Neural cell (in vitro differentiated cells): ENCODE results near the gene FZD10. TPM values are rescaled to one million over a fixed set of nuclear protein-coding genes. Genes with fewer than 3 reads are reported as not detected.

Experiments used
- H2AFZ ChIP-seq: fragments of 200-600, 300-800 bp; sonication (generic), shearing (Covaris generic); 2 replicates; pipeline ENCODE4 v1.6.0; 2014; ENCODE audit warnings: low read depth, mild to moderate bottlenecking, antibody characterized with exemption, low read length, moderate library complexity
- H3F3A ChIP-seq: fragments of 200-600 bp; shearing (Covaris generic); 2 replicates; pipeline ENCODE4 v1.6.1; 2016; ENCODE audit warnings: mild to moderate bottlenecking, moderate library complexity, mixed read lengths, antibody characterized with exemption, low read length; ENCODE audit not compliant: insufficient read depth, poor library complexity, severe bottlenecking
- H3K27ac ChIP-seq: fragments of 200-600, 300-800 bp; sonication (generic), shearing (Covaris generic); 2 replicates; pipeline ENCODE4 v1.5.1; 2014; ENCODE audit warnings: mild to moderate bottlenecking, low read length, moderate library complexity
- H3K27me3 ChIP-seq: fragments of 300-800, 200-600 bp; sonication (generic), shearing (Covaris generic); 2 replicates; pipeline ENCODE4 v1.6.0; 2014; ENCODE audit warnings: mild to moderate bottlenecking, low read depth, low read length, moderate library complexity; ENCODE audit not compliant: insufficient read depth
- H3K36me3 ChIP-seq: fragments of 300-800, 200-600 bp; sonication (generic), shearing (Covaris generic); 2 replicates; pipeline ENCODE4 v1.5.1; 2014; ENCODE audit warnings: mild to moderate bottlenecking, antibody characterized with exemption, low read length, moderate library complexity; ENCODE audit not compliant: insufficient read depth
- H3K4me2 ChIP-seq: fragments of 300-800, 200-600 bp; sonication (generic), shearing (Covaris generic); 2 replicates; pipeline ENCODE4 v1.6.0; 2014; ENCODE audit warnings: mild to moderate bottlenecking, low read length
- H3K4me3 ChIP-seq: fragments of 300-800, 200-600 bp; sonication (generic), shearing (Covaris generic); 2 replicates; pipeline ENCODE4 v1.5.1; 2014; ENCODE audit warnings: mild to moderate bottlenecking, low read length, moderate library complexity
- H3K79me2 ChIP-seq: fragments of 200-600 bp; shearing (Covaris generic); replicated peaks from 2 replicates; pipeline ENCODE4 v1.6.0; 2014; ENCODE audit warnings: mild to moderate bottlenecking, low read length, moderate library complexity; ENCODE audit not compliant: insufficient read depth
- H3K9ac ChIP-seq: fragments of 300-800, 200-600 bp; sonication (generic), shearing (Covaris generic); 2 replicates; pipeline ENCODE4 v1.6.1; 2016; ENCODE audit warnings: mild to moderate bottlenecking, low read length, mixed read lengths
- H3K9me2 ChIP-seq: fragments of 200-600 bp; shearing (Covaris generic); 2 replicates; pipeline ENCODE4 v1.6.1; 2016; ENCODE audit warnings: mild to moderate bottlenecking, low read length, mixed read lengths; ENCODE audit not compliant: insufficient read depth
- H3K9me3 ChIP-seq: fragments of 200-600, 300-800 bp; sonication (generic), shearing (Covaris generic); 2 replicates; pipeline ENCODE4 v1.6.1; 2016; ENCODE audit warnings: mild to moderate bottlenecking, mixed run types, low read length, moderate library complexity, mixed read lengths
- H4K20me1 ChIP-seq: fragments of 200-600 bp; shearing (Covaris generic); 2 replicates; pipeline ENCODE4 v1.6.1; 2016; ENCODE audit warnings: mild to moderate bottlenecking, mixed run types; ENCODE audit not compliant: insufficient read depth
- EP300 ChIP-seq: fragments of 450-650 bp; conservative IDR thresholded peaks from 2 replicates; pipeline ENCODE4 v1.6.1; 2014; ENCODE audit warnings: antibody characterized with exemption, mild to moderate bottlenecking, moderate library complexity; ENCODE audit not compliant: poor library complexity, severe bottlenecking
- EZH2 ChIP-seq: fragments of 200-600, 300-800 bp; shearing (Covaris generic), sonication (generic); IDR thresholded peaks from 2 replicates; pipeline ENCODE4 v1.6.1; 2014; ENCODE audit warnings: antibody characterized with exemption, low read length, borderline replicate concordance, mild to moderate bottlenecking; ENCODE audit not compliant: insufficient read depth, poor library complexity, severe bottlenecking
- MXI1 ChIP-seq: fragments of 450-650 bp; conservative IDR thresholded peaks from 2 replicates; pipeline ENCODE4 v1.6.1; 2014; ENCODE audit warnings: antibody characterized with exemption, mild to moderate bottlenecking; ENCODE audit not compliant: poor library complexity, severe bottlenecking
- POLR2AphosphoS5 ChIP-seq: IDR thresholded peaks from 2 replicates; pipeline ENCODE4 v1.6.1; 2012
- RAD21 ChIP-seq: fragments of 450-650 bp; conservative IDR thresholded peaks from 2 replicates; pipeline ENCODE4 v1.6.1; 2014; ENCODE audit warnings: antibody characterized with exemption, mild to moderate bottlenecking, moderate library complexity
- SMC3 ChIP-seq: fragments of 450-650 bp; conservative IDR thresholded peaks from 2 replicates; pipeline ENCODE4 v1.6.1; 2014; ENCODE audit warnings: antibody characterized with exemption, mild to moderate bottlenecking, moderate library complexity; ENCODE audit not compliant: poor library complexity
- TAF1 ChIP-seq: IDR thresholded peaks from 2 replicates; pipeline ENCODE4 v1.6.1; 2012; ENCODE audit warnings: low read depth
- polyA plus RNA-seq: library from polyadenylated mRNA; depleted of rRNA; stranded (reverse); fragments of >200 nt; gene quantifications from 2 replicates; pipeline ENCODE4 v1.2.3, GENCODE V29; 2014
- TF ChIP-seq, protein P1 (sequence below): fragments of 450-650 bp; IDR thresholded peaks from 2 replicates; pipeline ENCODE4 v1.5.1; 2014; ENCODE audit warnings: antibody characterized with exemption, mild to moderate bottlenecking, moderate library complexity; ENCODE audit not compliant: poor library complexity, severe bottlenecking
- TF ChIP-seq, protein P2 (sequence below): IDR thresholded peaks from 2 replicates; pipeline ENCODE4 v1.6.1; 2012; ENCODE audit warnings: borderline replicate concordance

Gene FZD10
- polyA plus RNA-seq, 1 donor from 2014 or later, result not detected

DNA sequence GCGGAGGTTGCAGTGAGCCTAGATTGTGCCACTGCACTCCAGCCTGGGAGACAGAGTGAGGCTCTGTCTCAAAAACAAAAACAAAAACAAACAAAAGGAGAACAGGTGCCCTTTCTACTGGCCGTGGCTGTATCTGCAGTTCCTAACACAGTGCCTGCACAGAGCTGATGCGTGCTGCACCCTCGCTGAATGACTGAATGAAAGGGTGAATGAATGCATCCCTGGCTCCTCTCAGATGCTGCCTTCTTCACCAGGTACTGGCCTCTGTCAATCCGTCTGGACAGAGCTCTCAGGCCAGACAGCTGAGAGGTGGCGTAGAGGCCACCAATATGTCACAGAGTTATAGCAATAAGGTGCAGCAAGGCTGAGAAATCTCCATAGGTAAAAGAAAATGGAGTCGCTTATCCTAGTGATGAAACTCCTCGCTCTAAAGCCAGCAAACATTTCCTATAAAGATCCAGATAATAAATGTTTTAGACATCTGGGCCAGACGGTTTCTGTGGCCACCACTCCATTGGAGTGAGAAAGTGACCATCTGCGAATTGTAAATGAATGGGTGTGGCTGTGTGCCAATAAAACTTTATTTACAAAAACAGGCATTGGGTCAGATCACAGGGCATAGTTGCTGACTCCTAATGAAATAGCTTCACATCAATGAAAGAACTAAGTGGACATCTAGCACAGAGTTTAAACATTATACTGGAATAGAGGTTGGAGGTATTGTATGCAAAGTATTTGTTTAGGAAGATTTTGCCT lies 15.9 kb upstream of the FZD10 start:
- Histone ChIP-seq H4K20me1 (no peaks in the 10 kb centered on the region), H3K27ac (no peak overlapping the region), H3F3A (no peaks in the 10 kb centered on the region), H3K9me2 (no peaks in the 10 kb centered on the region), H3K27me3 (peaks cover 40% of the 10 kb centered on the region), H3K4me2 (no peak overlapping the region), H3K9ac (no peak overlapping the region), H3K79me2 (no peaks in the 10 kb centered on the region), H3K36me3 (no peaks in the 10 kb centered on the region), H3K4me3 (no peak overlapping the region), H2AFZ (no peak overlapping the region), H3K9me3 (no peaks in the 10 kb centered on the region)
- TF ChIP-seq MXI1 (no peak), EP300 (no peak), TAF1 (no peak), POLR2AphosphoS5 (no peak), RAD21 (no peak)

DNA sequence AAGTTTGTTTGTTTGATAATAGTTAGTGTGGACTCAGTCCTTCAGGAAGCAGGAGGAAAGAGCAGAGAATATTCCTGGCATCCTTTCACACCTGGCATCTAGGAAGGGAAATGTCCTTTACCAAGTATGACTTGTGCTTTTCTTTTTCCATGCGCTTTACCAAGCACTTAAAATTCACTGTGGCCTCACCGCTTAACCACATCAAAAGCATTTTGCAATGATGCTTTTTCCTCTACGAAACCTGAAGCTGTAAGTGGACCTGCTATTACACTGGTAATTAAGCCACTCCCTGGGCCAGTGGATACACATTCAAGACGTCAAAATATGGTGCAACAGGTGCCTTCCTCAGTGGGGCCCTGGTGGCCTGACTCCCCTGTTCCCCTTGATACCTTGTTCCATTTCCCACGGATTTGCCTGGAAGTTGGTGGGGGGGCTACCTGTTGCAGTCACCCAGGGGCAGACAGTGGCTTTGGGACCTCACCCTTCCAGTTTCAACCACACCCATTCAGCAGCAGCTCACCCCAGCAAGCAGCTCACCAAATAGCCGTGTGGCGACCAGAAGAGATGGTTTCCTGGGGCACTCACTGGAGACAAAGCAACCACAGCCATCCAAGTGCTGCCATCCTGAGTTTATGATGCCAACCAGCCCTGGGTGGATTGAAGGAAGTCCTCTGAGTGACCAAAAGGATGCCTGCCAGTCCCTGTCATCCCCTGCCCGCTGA lies 14.2 kb upstream of the FZD10 start:
- H3K79me2 ChIP-seq, result no peaks in the 10 kb centered on the region
- TF ChIP-seq EZH2 (no peak), TAF1 (no peak)
- H3K9ac ChIP-seq, result no peak overlapping the region
- H2AFZ ChIP-seq, result no peak overlapping the region
- no peak overlapping the region for H3K4me2 ChIP-seq
- H3F3A ChIP-seq, result no peaks in the 10 kb centered on the region
- no peak overlapping the region for H3K27ac ChIP-seq
- H3K9me3 ChIP-seq, result no peaks in the 10 kb centered on the region
- H3K27me3 ChIP-seq, result peaks cover 56% of the 10 kb centered on the region
- H3K9me2 ChIP-seq, result no peaks in the 10 kb centered on the region
- H3K4me3 ChIP-seq, result no peak overlapping the region
- no peaks in the 10 kb centered on the region for H3K36me3 ChIP-seq
- no peaks in the 10 kb centered on the region for H4K20me1 ChIP-seq

DNA sequence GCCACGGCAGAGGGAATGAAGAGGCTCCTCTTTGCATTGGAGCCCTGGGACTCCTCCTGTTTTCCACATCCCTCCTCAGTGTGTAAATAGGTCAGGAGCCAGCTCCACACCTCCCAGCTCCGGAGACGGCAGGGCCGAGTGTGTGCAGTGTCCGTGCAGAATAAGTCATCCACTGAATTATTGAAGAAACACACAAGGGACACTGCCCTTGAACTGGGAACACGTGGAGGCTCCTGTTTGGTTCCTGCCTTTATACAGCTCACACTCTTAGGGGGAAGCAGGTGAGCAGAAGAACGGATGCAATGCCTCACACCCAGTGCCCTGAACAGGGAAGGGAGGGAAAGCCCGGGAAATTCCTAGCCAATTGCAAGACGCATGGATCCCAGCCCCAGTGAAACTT lies 10.4 kb upstream of the FZD10 start:
- Histone ChIP-seq H3K4me2 (no peak overlapping the region), H3K36me3 (no peaks in the 10 kb centered on the region), H3K4me3 (no peak overlapping the region), H2AFZ (no peak overlapping the region), H3K9ac (no peak overlapping the region), H3K9me3 (no peaks in the 10 kb centered on the region), H3F3A (no peaks in the 10 kb centered on the region), H3K27ac (no peak overlapping the region), H3K79me2 (no peaks in the 10 kb centered on the region), H3K9me2 (no peaks in the 10 kb centered on the region), H3K27me3 (peaks cover 80% of the 10 kb centered on the region), H4K20me1 (no peaks in the 10 kb centered on the region)
- TF ChIP-seq RAD21 (no peak), MXI1 (no peak), TAF1 (no peak), SMC3 (no peak), EP300 (no peak), EZH2 (no peak), POLR2AphosphoS5 (no peak)
- TF ChIP-seq, protein P1, sequence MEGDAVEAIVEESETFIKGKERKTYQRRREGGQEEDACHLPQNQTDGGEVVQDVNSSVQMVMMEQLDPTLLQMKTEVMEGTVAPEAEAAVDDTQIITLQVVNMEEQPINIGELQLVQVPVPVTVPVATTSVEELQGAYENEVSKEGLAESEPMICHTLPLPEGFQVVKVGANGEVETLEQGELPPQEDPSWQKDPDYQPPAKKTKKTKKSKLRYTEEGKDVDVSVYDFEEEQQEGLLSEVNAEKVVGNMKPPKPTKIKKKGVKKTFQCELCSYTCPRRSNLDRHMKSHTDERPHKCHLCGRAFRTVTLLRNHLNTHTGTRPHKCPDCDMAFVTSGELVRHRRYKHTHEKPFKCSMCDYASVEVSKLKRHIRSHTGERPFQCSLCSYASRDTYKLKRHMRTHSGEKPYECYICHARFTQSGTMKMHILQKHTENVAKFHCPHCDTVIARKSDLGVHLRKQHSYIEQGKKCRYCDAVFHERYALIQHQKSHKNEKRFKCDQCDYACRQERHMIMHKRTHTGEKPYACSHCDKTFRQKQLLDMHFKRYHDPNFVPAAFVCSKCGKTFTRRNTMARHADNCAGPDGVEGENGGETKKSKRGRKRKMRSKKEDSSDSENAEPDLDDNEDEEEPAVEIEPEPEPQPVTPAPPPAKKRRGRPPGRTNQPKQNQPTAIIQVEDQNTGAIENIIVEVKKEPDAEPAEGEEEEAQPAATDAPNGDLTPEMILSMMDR, result no peak
- TF ChIP-seq, protein P2, sequence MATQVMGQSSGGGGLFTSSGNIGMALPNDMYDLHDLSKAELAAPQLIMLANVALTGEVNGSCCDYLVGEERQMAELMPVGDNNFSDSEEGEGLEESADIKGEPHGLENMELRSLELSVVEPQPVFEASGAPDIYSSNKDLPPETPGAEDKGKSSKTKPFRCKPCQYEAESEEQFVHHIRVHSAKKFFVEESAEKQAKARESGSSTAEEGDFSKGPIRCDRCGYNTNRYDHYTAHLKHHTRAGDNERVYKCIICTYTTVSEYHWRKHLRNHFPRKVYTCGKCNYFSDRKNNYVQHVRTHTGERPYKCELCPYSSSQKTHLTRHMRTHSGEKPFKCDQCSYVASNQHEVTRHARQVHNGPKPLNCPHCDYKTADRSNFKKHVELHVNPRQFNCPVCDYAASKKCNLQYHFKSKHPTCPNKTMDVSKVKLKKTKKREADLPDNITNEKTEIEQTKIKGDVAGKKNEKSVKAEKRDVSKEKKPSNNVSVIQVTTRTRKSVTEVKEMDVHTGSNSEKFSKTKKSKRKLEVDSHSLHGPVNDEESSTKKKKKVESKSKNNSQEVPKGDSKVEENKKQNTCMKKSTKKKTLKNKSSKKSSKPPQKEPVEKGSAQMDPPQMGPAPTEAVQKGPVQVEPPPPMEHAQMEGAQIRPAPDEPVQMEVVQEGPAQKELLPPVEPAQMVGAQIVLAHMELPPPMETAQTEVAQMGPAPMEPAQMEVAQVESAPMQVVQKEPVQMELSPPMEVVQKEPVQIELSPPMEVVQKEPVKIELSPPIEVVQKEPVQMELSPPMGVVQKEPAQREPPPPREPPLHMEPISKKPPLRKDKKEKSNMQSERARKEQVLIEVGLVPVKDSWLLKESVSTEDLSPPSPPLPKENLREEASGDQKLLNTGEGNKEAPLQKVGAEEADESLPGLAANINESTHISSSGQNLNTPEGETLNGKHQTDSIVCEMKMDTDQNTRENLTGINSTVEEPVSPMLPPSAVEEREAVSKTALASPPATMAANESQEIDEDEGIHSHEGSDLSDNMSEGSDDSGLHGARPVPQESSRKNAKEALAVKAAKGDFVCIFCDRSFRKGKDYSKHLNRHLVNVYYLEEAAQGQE, result no peak
